GM15510 (cell line): Measurements from ENCODE around the gene ATXN8OS.

Experiments used
- POLR2A ChIP-seq: IDR thresholded peaks from 3 replicates; pipeline ENCODE4 v1.6.1; 2011; ENCODE audit warnings: borderline replicate concordance; ENCODE audit not compliant: insufficient read length; ENCODE audit errors: extremely low read depth

ATXN8OS gene

GRCh38 chr13:70107498-70108281 lies at the start of gene ATXN8OS:
TSS of gene ATXN8OS (plus strand) at chr13:70107826.
- TF ChIP-seq POLR2A, result no peak

GRCh38 chr13:70080012-70080411 lies 27.6 kb upstream of the ATXN8OS start:
- TF ChIP-seq POLR2A, result no peak

DNA sequence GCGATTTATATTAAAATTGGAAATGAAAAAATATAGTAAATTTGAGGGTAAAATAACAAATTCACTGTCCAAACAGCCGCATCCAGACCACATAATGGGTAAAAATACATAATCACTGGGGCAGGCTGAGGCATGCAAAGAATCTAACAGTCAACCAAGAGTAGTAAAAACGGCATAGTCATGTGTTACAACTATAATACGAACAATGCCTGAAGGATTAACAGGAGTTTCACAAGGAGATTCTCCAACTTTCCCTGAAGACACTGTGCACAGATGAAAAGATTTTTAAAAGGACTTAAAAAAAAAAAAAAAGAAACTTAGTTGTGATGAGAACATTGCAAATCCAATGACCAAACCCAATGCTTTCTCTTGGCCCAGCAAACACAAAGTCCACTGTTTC lies 20.4 kb upstream of the ATXN8OS start:
- TF ChIP-seq POLR2A, result no peak

DNA sequence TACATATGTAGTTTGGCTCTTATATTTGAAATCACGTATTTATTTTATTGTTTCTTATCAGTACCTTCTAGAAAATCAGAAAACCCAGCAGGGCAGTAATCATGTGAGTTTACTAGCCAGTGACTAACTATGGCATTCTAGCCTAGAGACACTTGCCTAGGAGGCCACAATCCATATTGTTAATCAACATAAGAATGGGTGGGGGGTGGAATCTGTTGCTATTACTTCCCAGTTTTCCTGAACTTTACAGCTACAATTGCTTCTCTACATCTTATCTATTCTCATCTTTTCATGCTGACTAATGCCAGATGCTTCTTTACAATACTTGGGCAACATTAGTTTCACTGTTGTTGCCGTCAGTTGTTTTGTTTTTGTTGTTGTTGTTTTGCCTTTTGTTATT lies 18.7 kb upstream of the ATXN8OS start:
- TF ChIP-seq POLR2A, result no peak

DNA sequence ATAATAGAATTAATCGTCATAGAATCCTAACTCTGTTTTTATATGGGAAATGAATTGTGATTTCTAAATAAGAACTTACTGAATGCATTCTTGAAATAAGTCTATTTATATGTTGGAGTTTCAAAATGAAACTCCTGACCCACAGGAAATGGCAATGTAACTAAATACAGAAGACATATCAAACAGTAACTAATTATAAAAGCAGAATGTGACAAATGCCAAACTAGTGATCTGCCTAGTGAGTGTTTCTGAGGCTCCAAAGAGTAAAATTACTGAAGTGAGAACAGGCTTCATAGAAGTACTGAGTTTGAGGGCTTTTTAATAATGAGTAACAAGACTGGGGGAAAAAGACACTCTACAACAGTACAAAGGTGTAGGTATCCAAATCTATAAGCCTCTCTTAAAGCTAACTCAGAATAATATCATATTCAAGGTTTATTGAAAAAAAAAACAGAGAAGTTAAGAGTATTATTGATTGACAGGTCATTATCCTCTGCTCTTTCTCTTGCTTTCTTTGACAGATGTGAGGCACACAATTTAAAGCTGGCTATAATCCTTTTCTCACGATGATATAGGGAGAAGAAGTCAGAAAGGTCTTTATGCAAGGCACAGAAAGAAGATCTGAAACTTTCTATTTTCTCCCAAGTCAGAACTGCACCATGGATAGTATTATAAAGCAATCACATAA lies 17.4 kb upstream of the ATXN8OS start:
- TF ChIP-seq POLR2A, result no peak

GRCh38 chr13:70098669-70099068 lies 9.0 kb upstream of the ATXN8OS start:
- TF ChIP-seq POLR2A, result no peak

- no peak for TF ChIP-seq POLR2A
Observed at GRCh38 chr13:70104481-70104880, 3.1 kb upstream of the ATXN8OS start.

DNA sequence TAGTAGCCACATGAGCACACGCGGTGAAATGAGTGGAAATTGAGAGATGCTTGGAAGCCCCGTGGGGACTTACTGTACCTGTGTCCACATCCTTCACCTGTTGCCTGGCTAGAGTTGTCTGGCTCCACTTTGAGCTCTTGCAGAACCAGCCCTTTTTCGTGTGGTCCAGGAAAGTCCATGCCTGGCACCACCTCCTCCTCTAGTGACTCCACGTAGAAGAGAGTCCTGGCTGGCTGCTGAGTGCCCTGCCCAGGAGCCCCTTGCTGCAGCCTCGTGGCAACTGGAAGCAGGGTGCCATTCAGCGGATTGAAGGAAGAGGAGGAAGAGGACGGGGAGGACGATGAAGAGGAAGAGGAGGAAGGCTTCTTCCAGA lies 515 bp upstream of the ATXN8OS start:
- no peak for TF ChIP-seq POLR2A

DNA sequence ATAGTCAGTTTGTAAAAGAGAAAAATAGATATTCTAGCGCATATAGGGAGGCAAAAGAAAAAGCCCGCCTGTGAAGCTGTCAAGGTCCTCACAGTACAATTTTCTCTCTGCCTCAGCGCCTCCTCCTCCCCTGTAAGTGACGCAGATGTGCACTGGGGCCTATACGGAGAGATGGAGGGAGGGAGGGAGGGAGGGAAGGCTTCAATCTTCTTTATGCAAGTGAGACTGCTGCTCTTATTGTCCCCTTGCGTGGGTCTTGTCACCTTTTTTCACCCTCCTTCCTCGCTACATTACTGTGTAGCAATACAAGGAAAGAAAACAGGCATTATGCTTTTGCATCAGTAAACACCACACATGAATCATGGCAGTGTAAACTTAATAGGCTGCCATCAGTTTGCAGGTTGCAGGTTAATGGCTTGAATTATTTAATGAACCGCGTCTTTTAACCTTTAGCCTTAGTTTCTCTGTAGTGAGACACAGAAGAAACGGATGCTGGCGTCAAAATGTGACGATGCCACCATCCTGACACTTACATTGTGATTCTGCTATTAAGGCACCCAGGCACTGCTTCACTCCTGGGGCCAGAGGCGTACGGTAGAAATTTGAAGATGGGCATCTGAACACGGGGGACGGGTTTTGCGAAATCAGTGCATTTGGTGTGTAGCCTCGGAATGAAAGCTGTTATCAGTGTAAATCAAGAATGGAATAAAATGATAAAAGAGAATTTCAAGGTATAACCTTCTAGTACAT lies 905 bp downstream of the ATXN8OS start, which contains the start of gene KLHL1:
Gene KLHL1, minus strand, starts transcription at position 97 of the 750 bp plus-strand sequence. CDS start 753 bp downstream, outside the sequence.
- no peak for TF ChIP-seq POLR2A

- TF ChIP-seq POLR2A, result no peak
Observed at GRCh38 chr13:70117338-70117905, 9.8 kb downstream of the ATXN8OS start.

DNA sequence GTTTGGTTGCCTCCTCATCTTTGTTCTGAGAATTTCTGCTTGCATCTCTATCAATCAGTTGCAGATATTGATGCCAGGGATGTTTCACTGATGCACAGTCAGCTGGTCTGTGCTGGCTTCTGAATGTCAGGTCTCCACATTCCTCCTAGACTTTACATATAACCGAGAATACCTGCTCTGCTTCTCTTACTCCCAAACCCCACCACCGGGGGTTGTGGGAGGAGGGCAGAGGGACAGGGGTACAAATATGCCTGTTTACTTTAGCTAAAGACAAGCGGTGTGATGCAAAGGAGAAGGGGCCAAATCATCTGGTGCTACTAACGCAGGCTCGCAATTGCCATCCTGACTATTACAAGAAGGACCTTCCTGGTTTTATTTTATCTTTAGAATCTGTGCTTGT lies 18.1 kb downstream of the ATXN8OS start:
- TF ChIP-seq POLR2A, result no peak

DNA sequence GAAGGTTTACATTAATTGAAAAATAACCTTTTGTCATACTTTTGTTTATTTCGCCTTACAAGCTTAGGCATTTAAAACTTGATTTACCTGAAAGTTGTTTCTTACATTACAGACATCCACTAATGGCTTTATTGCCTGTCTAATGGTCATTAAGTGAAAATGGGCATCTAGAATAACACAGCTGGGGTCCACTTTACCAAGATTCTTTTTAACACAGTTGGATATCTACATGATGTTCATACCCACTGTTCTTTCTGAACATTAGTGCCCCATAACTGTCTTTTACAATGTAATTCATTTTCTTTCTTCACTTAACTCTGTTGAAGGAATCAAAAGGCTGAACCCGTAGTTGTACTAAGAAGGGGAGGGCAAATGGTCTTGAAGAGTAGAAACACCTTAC lies 20.5 kb downstream of the ATXN8OS start:
- no peak for TF ChIP-seq POLR2A

GRCh38 chr13:70162141-70162540 lies 54.5 kb downstream of the ATXN8OS start:
- no peak for TF ChIP-seq POLR2A

GRCh38 chr13:70170689-70171088 lies 63.1 kb downstream of the ATXN8OS start:
- no peak for TF ChIP-seq POLR2A

DNA sequence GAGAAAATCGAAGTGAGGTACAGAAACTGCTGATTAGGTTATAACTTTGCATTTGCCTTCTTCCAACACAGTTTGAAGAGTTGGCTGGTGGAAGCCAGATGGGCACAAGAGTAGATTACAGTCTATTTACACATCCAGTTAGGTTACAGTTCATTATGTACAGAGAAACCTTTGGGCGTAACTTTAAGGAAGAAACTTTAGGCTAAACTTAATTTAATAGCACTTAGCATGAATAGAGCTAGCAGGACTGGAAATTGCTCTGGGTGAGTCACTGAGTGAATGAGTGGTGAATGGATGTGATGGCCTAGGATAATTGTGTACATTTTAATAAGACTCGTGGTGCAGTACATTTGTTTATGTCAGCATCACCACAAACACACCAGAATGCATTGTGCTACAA lies 63.5 kb downstream of the ATXN8OS start:
- TF ChIP-seq POLR2A, result no peak
